ENCODE data around the gene BRINP2.

BRINP2 gene

GRCh38 chr1:177170756-177171535 is at the start of gene BRINP2:
BRINP2 (plus strand) TSS chr1:177170958; CDS start chr1:177229877, 58,919 bp downstream.
- no peak for DNase-seq (ENCODE audit: low spot score)

GRCh38 chr1:177122461-177123251 is 48.1 kb upstream of the BRINP2 start:
- no peak for DNase-seq (ENCODE audit: low spot score)

- no peak for DNase-seq (ENCODE audit: low spot score)
Observed at GRCh38 chr1:177124577-177125278, 46.0 kb upstream of the BRINP2 start.

DNA sequence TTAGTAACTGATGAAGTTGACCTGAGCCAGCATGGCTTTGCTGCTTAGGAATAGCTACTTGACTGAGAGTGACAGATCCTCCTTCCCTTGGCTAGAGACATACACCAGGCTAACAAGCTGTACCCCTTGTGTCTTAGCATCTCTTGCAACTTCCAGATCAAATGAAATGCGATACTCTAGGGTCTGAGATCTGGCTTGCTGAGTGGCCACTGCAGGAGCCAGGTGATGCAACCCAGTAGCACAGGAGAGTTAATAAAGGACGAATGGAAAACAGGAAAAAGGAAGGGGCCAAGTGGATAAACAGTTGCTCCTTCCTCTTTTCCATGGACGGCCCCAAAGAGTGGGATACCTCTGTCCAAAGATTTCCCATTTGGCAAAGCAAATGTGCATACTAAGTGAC is 44.5 kb upstream of the BRINP2 start:
- DNase-seq (ENCODE audit: low spot score), result no peak

- no peak for DNase-seq (ENCODE audit: low spot score)
Observed at GRCh38 chr1:177128665-177129281, 42.0 kb upstream of the BRINP2 start.

- DNase-seq (ENCODE audit: low spot score), result no peak
Observed at GRCh38 chr1:177130451-177130945, 40.3 kb upstream of the BRINP2 start.

DNA sequence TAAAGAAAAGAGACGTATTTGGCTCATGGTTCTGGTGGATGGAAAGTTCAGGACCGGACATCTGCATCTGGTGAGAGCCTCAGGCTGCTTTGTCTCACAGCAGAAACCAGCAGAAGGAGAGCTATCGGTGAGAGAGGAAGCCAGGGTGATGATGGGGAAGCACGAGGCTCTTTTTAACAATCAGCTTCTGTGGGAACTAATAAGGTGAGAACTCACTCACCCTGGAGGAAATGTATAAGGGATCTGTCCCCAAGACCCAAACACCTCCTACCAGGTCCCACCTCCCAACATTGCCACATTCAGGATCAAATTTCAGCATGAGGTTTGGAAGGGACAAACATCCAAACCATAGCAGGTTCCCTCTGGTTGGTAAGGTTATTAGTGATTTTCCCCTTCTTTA is 39.0 kb upstream of the BRINP2 start:
- DNase-seq (ENCODE audit: low spot score), result no peak

DNA sequence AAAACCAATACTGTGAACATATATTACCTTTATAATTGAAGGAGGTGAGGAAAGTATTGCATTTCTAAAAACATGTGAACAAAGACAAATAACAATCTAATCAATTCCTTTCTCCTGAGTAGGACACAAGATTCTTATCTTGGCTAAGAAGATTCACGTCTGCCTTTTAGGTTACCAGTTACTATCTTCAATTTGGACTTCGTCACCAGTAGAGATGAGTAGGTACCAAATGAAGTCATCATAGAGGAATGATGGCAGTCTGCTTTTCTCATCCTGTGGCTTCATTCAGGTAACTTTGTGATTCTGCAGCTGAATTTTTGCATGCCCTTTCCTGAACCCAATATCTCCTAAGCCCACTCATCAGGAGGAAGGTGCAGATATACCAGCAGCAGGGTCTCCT is 38.6 kb upstream of the BRINP2 start:
- no peak for DNase-seq (ENCODE audit: low spot score)

- DNase-seq (ENCODE audit: low spot score), result no peak
Observed at GRCh38 chr1:177133977-177134538, 36.7 kb upstream of the BRINP2 start.

- no peak for DNase-seq (ENCODE audit: low spot score)
Observed at GRCh38 chr1:177135250-177135649, 35.5 kb upstream of the BRINP2 start.

- no peak for DNase-seq (ENCODE audit: low spot score)
Observed at GRCh38 chr1:177137814-177138213, 32.9 kb upstream of the BRINP2 start.

DNA sequence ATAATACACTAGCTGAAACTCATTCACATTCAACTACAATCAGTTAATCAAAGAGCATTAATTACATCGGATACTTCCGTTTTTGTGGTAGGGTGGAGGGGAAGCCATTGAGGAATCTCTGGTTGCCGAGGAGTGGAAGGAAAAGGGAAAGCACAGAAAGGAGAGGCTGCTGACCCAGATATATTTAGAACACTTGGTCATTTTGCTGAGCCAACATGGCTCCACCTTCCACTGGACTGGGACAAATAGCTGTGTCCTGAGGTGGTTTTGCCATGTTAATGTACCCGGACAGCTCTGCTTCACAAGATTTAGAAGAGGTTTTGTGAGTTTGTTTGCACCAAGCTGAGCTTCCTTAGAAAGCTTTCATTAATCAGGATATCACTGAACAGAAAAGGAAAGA is 32.4 kb upstream of the BRINP2 start:
- no peak for DNase-seq (ENCODE audit: low spot score)

DNA sequence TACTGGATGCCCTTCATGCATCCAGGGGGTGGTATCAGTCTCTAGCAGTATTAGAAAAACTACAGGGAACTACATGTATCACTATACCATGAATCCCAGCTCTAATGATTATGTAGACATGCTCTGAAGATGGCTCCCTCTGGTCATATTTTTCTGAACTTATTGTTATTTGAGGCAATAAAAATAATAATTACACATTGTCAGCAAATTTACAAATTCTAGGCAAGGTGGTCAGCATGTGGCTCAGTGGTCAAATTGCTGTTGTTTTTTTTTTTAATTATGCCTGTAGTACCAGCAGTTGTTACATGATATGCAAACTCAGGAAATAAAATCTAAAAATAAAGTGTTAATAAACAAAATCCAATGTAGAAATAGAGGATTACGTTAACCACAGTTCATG is 28.7 kb upstream of the BRINP2 start:
- no peak for DNase-seq (ENCODE audit: low spot score)

DNA sequence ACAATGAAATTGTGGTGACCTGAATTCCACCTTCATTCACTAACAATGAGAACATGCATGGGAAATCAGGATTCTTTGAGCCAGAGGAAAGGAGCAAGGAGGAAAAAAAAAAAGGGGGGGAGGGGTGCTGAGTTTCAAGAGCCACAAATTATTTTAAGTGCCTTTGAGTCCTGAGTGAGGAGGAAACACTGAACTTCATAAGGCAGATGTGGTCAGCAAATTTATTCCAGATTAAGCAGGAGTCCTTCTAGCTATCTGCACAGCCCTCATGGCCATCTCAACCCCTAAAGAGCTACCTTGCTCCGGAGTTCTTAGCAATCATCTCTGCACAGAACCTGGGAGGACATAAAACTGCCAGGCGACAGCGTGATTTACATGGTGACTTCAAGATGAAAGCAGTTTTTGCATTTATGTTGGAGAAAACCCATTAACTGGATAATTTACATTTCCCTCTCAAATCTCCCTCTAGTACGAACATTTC is 27.9 kb upstream of the BRINP2 start:
- no peak for DNase-seq (ENCODE audit: low spot score)

DNA sequence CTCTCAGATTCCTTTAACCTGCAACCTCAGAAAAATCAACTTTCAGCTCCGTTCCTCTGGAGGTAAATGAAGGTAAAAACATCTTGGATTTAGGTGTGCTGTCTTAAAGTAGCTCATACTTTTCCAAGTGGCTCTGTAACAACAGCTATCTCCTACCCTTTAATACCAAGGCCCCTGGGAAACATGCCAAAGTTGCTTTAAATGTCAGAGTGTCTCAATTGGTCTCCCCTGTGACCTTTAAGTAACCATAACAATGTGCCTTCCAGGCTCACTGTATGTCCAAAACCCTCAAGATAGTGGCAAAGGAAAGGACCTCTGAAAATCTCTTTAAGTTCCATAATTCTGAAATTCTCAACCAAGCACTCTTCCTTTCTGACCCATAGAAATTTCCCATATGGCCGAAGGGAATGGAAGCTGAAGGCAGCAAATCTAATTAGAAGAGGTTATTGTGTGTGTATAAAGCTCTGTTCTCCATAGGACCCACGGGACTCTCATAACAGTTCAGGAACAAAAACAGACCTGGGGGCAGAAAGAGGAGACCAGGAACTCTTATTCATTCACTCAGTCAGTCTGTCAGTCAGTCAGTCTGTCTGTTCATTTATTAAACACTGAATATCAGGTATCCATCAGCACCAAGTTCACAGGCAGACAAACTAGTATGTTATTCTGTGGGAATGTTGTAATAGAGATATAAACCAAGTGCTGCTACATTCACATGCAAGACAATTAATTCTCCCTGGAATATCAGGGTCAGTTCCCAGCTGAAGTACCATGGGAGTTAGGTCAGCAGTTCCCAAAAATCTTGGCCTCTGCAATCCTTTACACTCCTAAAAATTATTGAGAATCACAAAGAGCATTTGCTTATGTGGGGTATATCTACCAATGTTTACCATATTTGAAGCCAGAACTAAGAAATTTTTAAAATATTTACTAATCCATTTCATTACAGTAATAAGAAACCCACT is 25.4 kb upstream of the BRINP2 start:
- DNase-seq (ENCODE audit: low spot score), result no peak

- no peak for DNase-seq (ENCODE audit: low spot score)
Observed at GRCh38 chr1:177146499-177146898, 24.3 kb upstream of the BRINP2 start.

DNA sequence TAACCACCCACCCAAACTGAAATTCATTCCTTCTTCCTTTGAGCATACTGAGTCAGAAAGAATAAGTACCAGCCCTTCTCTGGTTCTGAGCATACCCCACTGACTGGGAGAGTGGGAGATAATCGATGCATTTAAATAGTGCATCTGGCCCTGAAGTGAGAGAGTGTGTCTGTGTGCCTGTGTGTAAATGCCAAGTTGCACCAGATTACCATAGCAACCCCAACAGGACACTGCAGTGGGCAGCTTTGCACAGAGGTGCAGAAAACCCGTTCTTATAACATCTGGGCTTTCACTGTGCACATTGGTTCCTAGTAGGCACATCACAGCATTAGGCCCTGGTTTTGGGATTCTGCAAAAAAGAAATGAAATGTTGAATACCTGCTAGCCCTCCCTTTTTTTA is 8.5 kb upstream of the BRINP2 start:
- DNase-seq (ENCODE audit: low spot score), result no peak

GRCh38 chr1:177163844-177164379 is 6.8 kb upstream of the BRINP2 start:
- no peak for DNase-seq (ENCODE audit: low spot score)

GRCh38 chr1:177164380-177165068 is 6.2 kb upstream of the BRINP2 start, which contains the start of gene ASTN1:
ASTN1 (minus strand) TSS chr1:177164712; CDS start chr1:177164676, 36 bp downstream.
- no peak for DNase-seq (ENCODE audit: low spot score)

- no peak for DNase-seq (ENCODE audit: low spot score)
Observed at GRCh38 chr1:177165069-177165439, 5.7 kb upstream of the BRINP2 start.

Measured in CD4-positive, alpha-beta T cell treated with Interleukin-2 at 100 ng/mL for 4 hours (primary cell).